ENCODE results near the gene UBE2S.
"Not testable (repeated sequence)": the region's sequence is repeated elsewhere in the genome, so short reads cannot be mapped to it uniquely, and the experiment has no call there.

Gene UBE2S

DNA sequence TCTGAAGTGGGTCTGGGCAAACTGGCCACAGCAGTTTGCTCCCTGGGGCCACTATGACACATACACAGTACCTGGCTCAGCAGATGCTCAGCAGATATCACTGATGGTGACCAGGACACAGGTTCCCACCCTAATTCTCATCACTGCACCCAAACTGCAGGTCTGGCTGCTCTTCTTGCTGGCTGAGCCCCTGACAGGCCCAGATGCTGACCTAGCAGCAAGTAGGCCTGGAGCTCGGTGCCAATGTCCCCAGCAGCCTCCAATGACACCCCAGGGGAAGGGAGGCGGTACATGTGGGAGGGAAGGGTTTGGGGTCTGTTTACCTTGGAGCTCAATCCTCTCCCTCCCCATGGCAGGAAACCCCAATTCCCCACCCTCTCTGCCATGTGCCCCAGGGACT lies 5.1 kb downstream of the UBE2S start:
- DNase-seq = no peak

DNA sequence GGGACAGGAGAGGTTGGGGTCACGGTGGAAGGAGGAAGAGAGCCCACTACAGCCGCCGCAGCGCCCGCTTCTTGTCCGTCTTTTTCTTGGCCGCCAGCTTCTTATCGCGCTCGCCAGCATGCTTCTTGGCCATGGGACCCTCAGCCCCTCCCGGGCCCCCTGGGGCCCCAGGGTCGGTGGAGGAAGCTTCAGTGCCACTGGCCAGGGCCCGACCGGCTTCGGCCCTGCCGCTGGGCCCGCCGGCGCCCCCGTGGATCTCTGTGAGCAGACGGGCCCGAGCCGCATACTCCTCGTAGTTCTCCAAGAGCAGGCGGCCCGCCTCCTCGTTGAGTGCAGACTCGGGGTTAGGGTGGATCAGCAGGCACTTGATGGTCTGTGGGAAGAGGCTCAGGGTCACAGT lies 6.2 kb downstream of the UBE2S start:
- not testable (repeated sequence) for DNase-seq

DNA sequence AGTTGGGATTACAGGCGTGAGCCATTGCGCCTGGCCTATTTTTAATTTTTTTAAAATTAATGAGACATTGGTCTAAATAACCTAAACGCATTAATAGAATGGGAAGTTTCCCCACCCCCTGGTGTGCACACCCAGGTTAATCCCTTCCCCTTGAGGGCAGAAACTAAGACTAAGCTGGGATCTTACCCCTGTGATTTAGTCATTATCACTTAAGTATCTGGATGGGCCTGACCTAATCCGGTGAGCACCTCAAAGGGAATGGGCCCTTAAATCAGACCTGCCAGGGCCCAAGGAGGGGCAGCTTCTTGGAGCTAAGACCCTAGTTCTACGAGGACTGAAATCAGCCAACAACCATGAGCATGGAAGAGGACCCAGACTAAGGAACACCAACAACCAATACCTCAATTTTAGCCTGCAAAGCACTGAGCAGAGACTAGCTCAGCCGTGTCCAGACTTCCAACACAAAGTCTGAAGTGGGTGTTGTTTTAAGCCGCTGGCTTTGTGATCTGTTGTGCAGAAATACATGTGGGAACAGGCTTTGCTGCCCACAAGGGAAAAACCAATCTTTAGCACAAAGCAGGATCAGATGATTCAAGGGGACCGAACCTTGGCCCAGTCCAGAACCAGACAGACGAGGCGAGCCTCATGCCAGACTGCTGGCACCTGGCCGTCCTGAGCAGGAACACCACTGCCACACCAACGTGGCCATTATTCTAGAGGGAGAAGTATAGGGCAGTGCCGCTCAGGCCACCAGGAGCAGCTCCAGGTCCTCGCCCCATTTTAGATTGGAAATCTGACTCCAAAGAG lies 7.1 kb downstream of the UBE2S start:
- no peak for DNase-seq

DNA sequence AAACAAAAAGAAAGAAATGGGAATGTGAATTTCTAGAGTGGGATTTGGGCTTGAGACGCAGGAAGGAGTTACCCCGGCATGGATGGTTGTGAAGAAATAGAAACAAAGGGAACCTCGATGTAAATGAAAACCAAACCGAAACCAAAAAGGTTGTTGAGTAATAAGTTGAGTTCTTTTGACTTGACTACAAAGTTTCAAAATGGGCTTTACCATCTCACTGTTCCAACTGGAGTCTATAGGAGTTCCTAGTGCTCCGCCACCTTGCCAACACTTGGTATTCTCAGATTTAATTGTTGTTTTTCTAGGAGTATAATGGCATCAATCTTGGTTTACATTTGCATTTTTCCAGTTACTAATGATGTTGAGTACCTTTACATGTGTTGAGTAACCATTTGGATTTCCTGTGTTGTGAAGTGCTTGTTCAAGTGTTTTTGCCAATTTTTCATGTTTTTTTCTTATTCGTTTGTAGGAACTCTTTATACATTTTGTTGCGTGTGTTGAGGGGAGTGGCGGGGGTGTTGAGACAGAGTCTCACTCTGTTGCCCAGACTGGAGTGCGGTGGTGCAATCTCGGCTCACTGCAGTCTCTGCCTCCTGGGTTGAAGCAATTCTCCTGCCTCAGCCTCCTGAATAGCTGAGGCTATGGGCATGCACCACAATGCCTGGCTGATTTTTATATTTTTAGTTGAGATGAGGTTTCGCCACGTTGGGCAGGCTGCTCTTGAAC lies 9.2 kb downstream of the UBE2S start:
- DNase-seq = no peak

DNA sequence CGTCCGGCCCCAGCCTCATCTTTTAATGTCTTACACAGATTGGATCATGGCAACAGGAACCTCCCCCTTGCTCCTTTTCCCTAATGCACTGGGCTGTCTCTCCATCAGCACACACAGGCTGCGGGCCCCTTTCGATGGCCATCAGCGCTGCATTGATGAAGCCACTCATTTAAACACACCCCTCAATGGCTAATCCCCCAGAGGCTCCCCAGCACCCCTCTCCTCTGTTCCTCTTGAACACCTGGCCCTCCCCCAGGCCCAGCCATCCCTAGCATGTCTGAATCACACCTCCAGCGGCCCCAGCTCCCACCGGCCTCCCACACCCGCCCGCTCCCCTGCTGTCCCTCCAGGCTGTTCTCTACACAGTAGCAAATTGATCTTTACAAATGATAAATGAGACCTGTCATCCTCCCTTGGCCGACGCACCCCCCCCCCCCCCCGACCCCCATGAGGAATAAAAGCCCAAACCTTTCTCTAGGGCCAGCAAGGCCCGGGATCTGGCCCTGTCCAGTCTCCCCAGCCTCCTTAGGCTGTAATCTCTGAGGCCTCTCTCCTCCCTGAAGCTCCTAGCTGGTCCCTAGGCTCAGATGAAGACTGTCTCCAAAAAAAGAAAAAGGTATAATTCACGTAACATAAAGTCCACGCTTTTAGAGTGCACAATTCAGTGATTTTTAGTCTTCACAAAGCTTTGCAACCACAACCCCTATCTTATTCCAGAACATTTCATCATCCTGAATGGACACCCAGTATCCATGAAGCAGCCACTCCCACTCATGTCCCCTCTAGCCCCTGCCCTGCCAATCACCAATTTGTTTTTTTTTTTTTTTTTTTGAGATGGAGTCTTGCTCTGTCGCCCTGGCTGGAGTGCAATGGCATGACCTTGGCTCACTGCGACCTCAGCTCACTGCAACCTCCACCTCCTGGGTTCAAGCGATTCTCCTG lies 14.5 kb downstream of the UBE2S start:
- DNase-seq = no peak

DNA sequence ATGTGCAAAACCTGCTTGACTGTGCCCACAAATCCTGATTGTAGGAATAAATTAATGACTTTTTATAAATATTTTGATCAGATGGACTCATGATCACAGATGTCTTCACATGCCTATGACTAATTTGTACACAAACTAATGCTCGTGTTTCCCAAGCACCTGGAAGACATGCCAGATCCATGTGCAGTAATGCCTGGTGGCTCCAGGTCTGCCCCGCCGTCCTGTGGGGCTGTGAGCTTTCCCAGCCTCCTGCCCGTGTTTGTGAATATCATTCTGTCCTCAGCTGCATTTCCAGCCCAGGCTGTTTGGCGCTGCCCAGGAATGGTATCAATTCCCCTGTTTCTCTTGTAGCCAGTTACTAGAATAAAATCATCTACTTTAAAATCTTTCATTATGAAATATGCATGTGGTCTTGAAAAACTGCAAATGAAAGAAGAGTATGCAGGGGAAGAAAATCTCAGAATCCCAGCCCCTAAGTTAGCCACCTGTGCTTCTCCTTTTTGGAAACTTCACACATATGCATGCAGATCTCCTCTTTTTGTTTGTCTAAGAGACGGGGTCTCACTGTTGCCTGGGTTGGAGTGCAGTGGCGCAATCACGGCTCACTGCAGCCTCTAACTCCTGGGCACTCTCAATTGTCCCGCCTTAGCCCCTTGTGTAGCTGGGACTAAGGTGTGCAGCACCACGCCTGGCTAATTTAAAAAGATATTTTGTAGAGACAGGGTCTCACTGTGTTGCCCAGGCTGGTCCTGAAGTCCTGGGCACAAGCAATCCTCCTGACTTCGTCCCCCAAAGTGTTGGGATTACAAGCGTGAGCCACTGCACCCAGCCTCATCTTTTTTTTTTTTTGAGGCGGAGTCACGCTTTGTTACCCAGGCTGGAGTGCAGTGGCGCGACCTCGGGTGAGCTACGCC lies 15.6 kb downstream of the UBE2S start:
- no peak for DNase-seq

DNA sequence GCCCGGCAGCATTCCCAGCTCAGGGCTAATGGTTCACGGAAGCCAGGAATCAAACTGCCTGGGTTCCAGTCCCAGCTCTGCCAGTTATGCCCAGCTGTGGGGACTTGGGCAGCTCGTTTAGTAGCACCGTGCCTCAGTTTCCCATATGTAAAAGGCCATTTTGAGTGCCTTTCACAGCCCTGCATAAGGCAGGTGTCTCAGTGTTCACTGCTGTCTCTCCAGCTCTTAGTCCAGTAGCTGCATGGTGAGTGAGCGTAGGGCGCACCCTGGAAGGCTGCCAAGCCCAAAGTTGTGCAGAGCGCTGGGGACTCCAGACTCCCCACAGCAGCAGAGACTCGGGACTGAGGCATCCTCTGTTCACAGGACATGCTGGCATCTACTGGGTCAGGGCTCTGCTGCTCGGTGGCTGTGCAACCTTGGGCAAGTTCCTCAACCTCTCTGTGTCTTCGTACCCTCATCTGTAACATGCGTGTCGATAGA lies 16.4 kb downstream of the UBE2S start:
- DNase-seq = no peak

DNA sequence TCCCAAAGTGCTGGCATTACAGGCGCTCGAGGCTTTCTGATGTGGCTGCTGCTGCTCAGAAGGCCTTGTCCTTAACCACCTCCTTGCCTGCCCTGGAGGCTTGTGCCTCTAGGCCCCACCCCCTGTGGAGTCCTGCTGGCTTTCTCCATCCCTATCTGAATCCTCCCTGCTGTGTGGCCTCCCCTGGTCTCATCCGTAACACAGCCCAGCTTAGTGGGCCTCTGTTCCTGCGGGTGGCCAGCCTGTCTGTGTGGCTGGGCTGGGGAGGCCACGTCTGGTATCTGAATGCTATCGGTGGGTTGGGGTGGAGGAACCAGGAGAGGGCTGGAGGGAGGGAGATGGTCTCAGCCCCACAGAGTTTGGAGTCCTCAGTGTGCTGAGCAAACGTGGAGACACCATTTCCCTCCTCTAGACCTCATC lies 17.1 kb downstream of the UBE2S start:
- DNase-seq = no peak

DNA sequence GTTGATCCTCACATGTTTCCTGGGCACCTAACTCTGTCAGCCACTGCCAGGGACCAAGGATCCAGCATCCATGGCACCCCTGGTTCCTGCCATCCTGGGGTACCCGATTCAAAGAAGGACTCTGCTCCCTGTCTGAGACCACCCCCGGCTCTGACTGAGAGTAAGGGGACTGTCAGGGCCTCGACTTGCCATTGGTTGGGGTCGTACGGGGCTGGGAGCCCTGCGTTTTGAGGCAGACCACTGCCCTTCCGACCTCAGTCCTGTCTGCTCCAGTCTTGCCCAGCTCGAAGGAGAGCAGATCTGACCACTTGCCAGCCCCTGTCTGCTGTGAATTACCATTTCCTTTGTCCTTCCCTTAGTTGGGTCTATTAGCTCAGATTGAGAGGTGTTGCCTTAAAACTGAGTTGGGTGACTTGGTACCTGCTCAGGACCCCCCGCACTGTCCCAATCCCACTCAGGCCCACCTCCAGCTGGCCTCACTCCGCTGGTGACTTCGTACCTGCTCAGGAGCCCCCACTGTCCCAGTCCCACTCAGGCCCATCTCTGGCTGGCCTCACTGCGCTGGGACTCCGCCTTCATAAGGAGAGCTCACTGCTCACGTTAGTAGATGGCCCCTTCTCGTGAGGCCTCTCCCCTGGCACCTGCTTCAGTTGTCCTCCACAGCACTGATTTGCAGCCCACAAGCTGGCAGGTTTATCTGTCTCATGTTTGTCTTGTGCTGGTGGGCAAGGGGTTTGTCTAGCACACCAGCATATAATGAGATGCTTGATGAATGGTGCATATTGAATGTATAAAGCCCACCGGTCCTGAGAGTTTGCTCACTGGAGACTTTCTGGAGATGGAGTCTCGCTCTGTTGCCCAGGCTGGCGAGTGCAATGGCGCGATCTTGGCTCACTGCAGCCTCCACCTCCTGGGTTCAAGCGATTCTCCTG lies 17.9 kb downstream of the UBE2S start:
- no peak for DNase-seq

DNA sequence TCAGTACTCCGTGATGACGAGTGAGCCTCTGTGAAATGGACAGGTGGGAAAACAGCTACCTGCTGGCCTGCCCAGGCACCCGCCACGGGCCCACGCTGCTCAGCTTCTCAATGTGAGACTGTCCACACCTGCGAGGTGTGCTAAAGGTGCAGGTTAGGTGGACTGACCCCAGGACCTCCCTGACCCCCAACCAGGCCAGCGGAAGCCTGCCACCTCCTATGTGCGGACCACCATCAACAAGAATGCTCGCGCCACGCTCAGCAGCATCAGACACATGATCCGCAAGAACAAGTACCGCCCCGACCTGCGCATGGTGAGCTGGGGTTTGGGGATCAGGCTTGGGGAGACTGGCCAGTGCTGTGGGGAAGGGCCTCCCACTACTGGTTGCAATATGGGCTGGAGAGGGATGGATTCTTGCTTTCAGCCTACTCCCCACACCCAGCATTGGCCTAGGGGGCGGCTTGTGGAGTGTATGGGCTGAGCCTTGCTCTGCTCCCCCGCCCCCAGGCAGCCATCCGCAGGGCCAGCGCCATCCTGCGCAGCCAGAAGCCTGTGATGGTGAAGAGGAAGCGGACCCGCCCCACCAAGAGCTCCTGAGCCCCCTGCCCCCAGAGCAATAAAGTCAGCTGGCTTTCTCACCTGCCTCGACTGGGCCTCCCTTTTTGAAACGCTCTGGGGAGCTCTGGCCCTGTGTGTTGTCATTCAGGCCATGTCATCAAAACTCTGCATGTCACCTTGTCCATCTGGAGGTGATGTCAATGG lies 19.7 kb downstream of the UBE2S start:
- no peak for DNase-seq

DNA sequence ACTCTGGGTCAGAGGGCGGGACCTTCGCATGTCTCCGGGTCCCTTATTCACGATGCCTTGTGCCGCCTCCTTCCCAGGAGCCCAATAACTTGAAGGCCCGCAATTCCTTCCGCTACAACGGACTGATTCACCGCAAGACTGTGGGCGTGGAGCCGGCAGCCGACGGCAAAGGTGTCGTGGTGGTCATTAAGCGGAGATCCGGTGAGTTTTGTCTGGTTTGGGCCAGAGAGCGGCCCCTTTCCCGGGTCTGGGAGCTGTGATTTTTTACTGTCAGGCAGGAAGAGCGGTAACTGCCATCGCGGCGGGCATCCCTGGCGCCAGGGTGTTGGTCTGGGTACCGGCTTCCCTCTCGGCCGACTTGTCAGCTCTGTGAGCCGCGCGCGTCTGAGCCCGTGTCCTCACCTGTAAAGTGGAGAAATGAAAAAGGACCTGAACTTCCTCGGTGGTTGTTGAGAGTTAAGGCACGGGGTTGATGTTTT lies 21.1 kb downstream of the UBE2S start:
- DNase-seq = no peak

DNA sequence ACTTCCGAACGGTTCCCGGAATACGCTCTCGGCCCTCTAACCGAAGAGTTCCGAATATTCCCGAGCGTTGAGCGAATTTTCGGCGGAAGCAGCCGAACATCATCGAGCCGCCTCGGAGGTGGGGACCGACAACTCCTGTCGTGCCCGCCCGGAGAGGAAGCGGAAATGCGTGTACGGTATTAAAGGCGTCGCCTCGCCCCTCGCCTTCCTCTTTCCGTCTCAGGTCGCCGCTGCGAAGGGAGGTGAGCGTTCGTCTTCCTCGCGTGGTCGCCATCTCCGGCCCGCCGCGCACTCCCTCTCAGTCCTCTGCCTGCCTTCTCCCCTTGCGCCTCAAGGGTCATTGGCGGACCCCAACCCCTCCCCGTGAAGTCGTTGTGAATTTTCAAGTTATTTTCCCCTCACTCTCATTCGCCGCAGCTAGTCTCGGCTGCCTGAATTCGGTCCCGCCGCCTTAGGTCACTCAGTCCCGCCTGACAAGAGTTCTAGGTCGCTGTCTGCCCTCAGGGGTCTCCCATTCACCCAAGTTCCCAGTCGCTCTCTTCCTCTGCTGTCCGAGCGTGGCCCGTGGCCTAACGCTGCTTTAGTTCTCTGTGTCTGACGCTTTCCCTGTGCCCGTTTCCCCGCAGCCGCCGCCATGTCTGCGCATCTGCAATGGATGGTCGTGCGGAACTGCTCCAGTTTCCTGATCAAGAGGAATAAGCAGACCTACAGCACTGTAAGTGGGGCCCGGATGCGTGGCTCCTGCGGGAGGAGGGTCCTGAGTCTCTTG lies 21.7 kb downstream of the UBE2S start, which contains the start of gene RPL28:
Gene RPL28 (plus strand): TSS at position 209 of the 769 bp plus-strand sequence. CDS start 426 bp downstream, at position 635.
- DNase-seq = peak; percentile 98 to 99

DNA sequence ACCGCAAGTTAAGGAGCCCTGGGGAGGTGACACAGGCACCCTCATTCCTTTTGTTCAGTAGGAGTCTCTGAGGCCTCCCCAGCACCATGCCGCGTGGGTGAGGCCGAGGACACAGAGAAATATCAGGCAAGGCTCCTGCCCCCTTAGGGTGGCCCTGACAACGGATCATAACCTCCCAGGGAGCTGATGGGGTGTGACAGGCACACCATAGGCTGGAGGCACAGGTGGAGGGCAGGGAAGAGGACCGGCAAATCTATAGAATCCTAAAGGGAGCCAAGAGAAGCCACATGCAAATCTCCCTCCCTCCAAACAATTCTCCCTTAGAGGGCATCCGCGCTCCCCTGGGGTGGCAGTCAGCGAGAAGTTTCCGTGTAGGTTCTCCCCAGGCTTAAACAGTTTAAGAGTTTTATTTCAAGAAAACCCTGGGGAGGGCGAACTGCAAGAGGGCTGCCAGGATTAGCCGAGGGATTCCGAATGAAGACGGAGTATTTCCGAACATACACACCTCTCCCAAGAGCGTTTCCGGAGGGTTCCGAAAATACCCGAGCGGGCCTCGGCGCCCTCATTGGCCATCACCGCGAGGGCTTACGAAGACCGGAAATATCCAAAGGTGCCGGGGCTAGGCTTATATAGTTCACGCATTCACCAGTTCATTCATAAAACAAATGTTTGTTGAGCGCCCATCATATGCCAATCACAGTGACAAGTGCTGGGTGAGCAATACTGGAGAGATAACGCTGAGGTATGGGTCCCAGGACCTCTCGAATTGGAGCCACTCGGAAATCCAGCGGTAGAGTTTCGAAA lies 22.5 kb downstream of the UBE2S start:
- DNase-seq = peak; percentile 97 to 98

DNA sequence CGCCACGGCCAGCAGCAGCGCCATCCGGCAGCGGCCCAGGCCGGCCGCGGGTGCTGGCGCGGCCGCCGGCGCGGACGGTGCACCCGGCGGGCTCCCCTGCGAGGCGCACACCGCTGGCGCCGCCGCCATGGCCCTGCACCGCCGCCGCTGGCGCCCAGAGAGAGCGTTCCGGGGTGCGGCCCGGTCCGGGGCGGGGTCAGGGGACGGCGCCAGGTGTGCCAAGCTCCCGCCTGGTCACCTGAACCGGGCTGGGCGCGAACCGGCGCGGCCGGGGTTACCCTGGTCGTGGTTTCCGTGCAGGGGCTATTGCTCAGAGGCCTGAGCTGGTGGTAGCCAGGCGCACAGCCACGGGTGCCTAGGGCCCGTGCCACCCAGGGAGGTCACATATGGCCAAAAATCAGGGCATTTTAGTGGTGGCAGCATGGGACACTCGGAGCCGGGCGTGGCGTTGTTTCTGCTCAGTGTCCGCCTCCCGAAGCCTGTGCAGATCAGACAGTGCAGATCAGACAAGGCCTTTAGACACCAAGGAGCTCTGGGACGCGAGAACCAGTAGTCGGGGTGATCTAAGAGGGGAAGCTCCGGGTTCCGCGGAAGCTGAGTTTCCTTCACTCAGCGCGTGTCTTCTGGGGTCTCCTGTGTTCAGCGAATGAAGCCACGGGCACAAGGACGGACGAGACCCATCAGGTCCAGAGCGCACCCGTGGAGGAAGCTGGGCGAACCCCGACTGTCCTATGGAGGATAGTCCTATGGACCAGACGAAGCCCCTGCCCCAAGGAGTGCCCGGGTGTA lies 23.3 kb downstream of the UBE2S start, which contains the start of gene TMEM238:
Gene TMEM238 (minus strand): TSS at position 162 of the 789 bp plus-strand sequence. CDS start 33 bp downstream, at position 129.
- DNase-seq = peak in 1 of 2 experiments; percentile 64

DNA sequence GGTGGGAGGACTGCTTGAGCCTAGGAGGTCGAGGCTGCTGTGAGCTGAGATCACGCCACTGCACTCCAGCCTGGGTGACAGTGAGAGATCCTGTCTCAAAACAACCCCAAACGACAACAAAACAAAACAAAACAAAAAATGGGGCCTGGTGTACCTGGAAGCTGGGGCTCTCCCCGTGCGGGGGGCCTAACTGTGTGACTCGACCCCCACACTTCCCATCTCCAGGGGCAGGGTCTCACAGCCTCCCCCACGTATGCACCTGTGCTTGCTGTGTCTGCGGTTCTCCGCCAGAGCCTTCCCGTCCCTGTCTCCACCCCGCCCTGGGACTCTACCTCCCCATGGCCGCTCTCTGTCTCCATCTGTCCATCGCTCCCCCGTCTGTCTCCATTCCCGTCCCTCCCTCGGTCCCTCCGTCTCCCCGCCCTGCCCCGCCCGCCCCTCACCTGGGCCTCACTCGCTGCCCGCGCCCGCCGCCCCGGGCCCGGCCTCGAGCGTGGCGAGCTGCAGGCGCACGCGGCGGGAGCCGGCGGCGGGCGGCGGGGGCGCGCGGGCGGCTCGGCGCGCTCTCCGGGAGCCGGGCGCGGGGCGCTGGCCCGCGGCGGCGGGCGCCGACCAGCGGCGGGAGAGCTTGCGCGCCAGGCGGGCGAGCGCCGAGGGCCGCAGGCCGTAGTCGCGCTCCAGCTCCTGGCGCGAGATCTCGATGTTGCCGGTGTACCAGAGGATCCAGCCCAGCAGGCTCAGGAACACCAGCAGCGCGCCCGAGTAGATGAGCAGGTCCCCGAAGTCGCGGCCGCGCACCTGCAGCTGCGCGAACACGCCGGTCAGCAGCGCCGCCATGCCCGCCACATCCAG lies 24.1 kb downstream of the UBE2S start:
- peak in 1 of 2 experiments; percentile 85 for DNase-seq

DNA sequence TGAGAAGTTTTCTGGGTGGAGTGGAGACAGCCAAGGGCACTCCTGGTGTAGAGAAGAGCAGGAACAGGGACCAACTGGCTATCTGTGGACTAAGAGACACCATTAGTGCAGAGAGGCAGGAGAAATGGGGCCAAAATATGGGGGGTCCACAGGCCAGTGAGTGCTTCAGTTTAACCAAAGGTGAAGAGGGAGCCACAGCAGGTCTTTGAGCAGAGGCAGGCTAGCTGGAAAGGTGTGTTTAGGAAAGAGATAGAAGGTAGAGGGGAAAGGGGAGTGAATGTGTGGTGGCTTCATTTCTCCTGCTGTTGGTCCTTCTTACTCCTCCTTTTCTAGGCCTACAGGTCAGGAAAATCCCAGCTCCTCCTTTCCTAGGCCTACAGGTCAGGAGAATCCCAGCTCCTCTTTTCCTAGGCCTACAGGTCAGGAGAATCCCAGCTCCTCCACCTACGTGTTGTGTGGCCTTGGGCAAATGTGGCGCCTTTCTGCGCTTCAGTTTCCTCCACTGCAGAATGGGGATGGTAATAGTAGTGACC lies 25.0 kb downstream of the UBE2S start:
- no peak for DNase-seq
